Lower leg skin (tissue), 3 donors: Measurements from ENCODE around the gene CCKAR.

Experiments used
- POLR2A ChIP-seq, 2 donors: fragments of 450-650 bp; IDR thresholded peaks; one replicate each; pipeline ENCODE4 v1.6.1; 2016 to 2017; ENCODE audit warnings: antibody characterized with exemption in 2 of 2, mild to moderate bottlenecking in 1 of 2, moderate library complexity in 1 of 2
- TF ChIP-seq, protein P1 (sequence below), 3 donors: fragments of 450-650 bp; IDR thresholded peaks; one replicate each; pipeline ENCODE4 v1.5.1; 2016; ENCODE audit warnings: antibody characterized with exemption in 3 of 3, mild to moderate bottlenecking in 3 of 3, moderate library complexity in 2 of 3

DNA sequence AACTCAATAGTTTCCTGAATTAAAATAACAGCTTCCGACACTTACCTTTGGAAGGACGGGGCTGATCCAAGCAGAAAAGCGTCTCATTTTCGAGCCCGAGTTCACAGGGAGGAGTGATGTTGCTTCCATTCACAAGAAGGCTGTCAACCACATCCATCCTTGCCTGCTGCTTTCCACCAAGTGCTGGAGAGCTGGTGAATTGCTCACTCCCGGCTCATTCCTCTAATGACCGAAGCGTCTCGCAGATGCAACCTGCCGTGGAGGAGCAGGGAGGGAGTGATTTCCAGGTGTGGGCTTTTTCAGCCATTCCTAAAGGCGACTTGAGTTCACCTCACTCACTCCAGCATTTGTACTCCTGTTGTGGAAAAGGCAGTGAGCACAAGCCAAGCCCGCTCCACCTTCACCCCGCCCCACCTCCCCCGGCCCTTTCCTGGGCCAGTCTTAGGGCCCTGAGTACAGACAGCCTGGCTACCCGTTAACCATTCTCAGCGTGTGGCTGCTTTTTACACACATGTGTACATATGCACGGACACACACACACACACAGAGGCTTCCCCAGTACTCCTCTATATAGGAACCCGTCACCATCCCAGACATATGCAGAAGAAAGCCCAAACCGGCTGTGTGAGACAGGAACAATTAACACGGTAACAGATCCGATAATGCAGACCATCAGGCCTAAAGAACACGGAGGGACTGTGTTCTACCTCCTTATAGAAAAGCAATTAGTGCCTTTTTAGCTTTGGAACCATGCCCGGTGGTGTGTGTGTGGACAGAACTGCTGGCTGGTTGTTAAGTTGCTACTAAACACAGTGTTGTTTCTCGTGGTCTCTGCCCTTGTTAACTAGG is at the start of gene CCKAR:
- TF ChIP-seq, protein P1, sequence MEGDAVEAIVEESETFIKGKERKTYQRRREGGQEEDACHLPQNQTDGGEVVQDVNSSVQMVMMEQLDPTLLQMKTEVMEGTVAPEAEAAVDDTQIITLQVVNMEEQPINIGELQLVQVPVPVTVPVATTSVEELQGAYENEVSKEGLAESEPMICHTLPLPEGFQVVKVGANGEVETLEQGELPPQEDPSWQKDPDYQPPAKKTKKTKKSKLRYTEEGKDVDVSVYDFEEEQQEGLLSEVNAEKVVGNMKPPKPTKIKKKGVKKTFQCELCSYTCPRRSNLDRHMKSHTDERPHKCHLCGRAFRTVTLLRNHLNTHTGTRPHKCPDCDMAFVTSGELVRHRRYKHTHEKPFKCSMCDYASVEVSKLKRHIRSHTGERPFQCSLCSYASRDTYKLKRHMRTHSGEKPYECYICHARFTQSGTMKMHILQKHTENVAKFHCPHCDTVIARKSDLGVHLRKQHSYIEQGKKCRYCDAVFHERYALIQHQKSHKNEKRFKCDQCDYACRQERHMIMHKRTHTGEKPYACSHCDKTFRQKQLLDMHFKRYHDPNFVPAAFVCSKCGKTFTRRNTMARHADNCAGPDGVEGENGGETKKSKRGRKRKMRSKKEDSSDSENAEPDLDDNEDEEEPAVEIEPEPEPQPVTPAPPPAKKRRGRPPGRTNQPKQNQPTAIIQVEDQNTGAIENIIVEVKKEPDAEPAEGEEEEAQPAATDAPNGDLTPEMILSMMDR (IDR thresholded peaks at IDR 0.05) = no peak
- TF ChIP-seq POLR2A (IDR thresholded peaks at IDR 0.05) = no peak
